Liver (tissue), 9 donors: Measurements from ENCODE around the gene MORF4L1. TPM values are rescaled to one million over a fixed set of nuclear protein-coding genes. Genes with fewer than 3 reads are reported as not detected.

Source experiments
- DNase-seq: peaks from one replicate; pipeline ENCODE4 v3.0.0-alpha.2; 2017; ENCODE audit warnings: low spot score
- H3K27ac ChIP-seq, 2 donors: one replicate each; pipeline ENCODE4 v1.7.0; 2013; ENCODE audit warnings: inconsistent platforms in 2 of 2, low read length in 2 of 2, control low read depth in 1 of 2, low read depth in 1 of 2, mild to moderate bottlenecking in 1 of 2
- H3K27me3 ChIP-seq, 4 donors: one replicate each; pipeline versions ENCODE4 v1.6.1 to v1.7.0; 2013; ENCODE audit warnings: low read length in 3 of 4, inconsistent platforms in 1 of 4, mild to moderate bottlenecking in 1 of 4, moderate library complexity in 1 of 4; ENCODE audit not compliant: control insufficient read depth in 4 of 4, insufficient read depth in 4 of 4
- H3K36me3 ChIP-seq, 4 donors: one replicate each; pipeline versions ENCODE4 v1.6.1 to v1.7.0; 2013; ENCODE audit warnings: low read length in 3 of 4, mild to moderate bottlenecking in 3 of 4, low read depth in 1 of 4, moderate library complexity in 1 of 4; ENCODE audit not compliant: control insufficient read depth in 4 of 4, insufficient read depth in 3 of 4
- H3K4me1 ChIP-seq, 4 donors: one replicate each; pipeline versions ENCODE4 v1.6.1 to v1.7.0; 2013; ENCODE audit warnings: low read length in 3 of 4, mild to moderate bottlenecking in 3 of 4, moderate library complexity in 1 of 4; ENCODE audit not compliant: control insufficient read depth in 4 of 4, insufficient read depth in 4 of 4
- H3K4me3 ChIP-seq, 3 donors: one replicate each; pipeline versions ENCODE4 v1.6.1 to v1.7.0; 2013; ENCODE audit warnings: low read length in 3 of 3, control low read depth in 1 of 3, low read depth in 1 of 3, mild to moderate bottlenecking in 1 of 3
- H3K9ac ChIP-seq, 2 donors: one replicate each; pipeline ENCODE4 v1.7.0; 2013; ENCODE audit warnings: low read length in 2 of 2, mild to moderate bottlenecking in 2 of 2, moderate library complexity in 2 of 2, control low read depth in 1 of 2, low read depth in 1 of 2
- H3K9me3 ChIP-seq, 4 donors: one replicate each; pipeline versions ENCODE4 v1.6.1 to v1.7.0; 2013; ENCODE audit warnings: low read length in 3 of 4; ENCODE audit not compliant: control insufficient read depth in 4 of 4
- CTCF ChIP-seq: fragments of 150-350 bp; IDR thresholded peaks from 2 replicates; pipeline ENCODE4 v1.5.1; 2017; ENCODE audit warnings: improper control_type of control experiment, low read depth, low read length; ENCODE audit not compliant: missing input control
- EGR1 ChIP-seq, 2 donors: IDR thresholded peaks; 2 replicates each; pipeline ENCODE4 v1.6.1; 2016 to 2018; ENCODE audit warnings: antibody characterized with exemption in 2 of 2, low read depth in 2 of 2
- FOXA2 ChIP-seq: IDR thresholded peaks from 2 replicates; pipeline ENCODE4 v1.6.1; 2016; ENCODE audit warnings: antibody characterized with exemption
- GABPA ChIP-seq, 2 donors: IDR thresholded peaks in 1 of 2; conservative IDR thresholded peaks in 1 of 2; 2 replicates each; pipeline ENCODE4 v1.6.1; 2016; ENCODE audit warnings: antibody characterized with exemption in 2 of 2, mild to moderate bottlenecking in 1 of 2, moderate library complexity in 1 of 2
- HNF4A ChIP-seq, 2 donors: conservative IDR thresholded peaks; 2 replicates each; pipeline ENCODE4 v1.6.1; 2016; ENCODE audit warnings: antibody characterized with exemption in 2 of 2, mild to moderate bottlenecking in 2 of 2
- HNF4G ChIP-seq: IDR thresholded peaks from 2 replicates; pipeline ENCODE4 v1.6.1; 2016; ENCODE audit warnings: antibody characterized with exemption
- JUND ChIP-seq, 2 donors: IDR thresholded peaks; 2 replicates each; pipeline ENCODE4 v1.6.1; 2016; ENCODE audit warnings: antibody characterized with exemption in 2 of 2
- REST ChIP-seq: IDR thresholded peaks from 2 replicates; pipeline ENCODE4 v1.6.1; 2016; ENCODE audit warnings: antibody characterized with exemption, mild to moderate bottlenecking
- RXRA ChIP-seq, 2 donors: IDR thresholded peaks; 2 replicates each; pipeline ENCODE4 v1.6.1; 2017 to 2018; ENCODE audit warnings: antibody characterized with exemption in 2 of 2, mild to moderate bottlenecking in 1 of 2
- SP1 ChIP-seq: IDR thresholded peaks from 2 replicates; pipeline ENCODE4 v1.6.1; 2018; ENCODE audit warnings: antibody characterized with exemption, mild to moderate bottlenecking
- TAF1 ChIP-seq: conservative IDR thresholded peaks from 2 replicates; pipeline ENCODE4 v1.6.1; 2016; ENCODE audit warnings: antibody characterized with exemption, mild to moderate bottlenecking
- YY1 ChIP-seq: IDR thresholded peaks from 2 replicates; pipeline ENCODE4 v1.6.1; 2016; ENCODE audit warnings: antibody characterized with exemption, mild to moderate bottlenecking
- ZBTB33 ChIP-seq: IDR thresholded peaks from 2 replicates; pipeline ENCODE4 v1.6.1; 2016; ENCODE audit warnings: antibody characterized with exemption
- WGBS: extraction: QIAGEN DNeasy Blood & Tissue Kit; methylation state at CpG from one replicate; pipeline ENCODE4 v1.1.7; 2013; 5-methylcytosine and 5-hydroxymethylcytosine counted together
- polyA plus RNA-seq, 2 donors: library from polyadenylated mRNA; stranded (reverse) in 1 of 2; unstranded in 1 of 2; fragments of 200-250 nt in 1 of 2; fragments of >200 nt in 1 of 2; fragmentation: Nextera tagmentation in 1 of 2; extraction: Ambion mirVana in 1 of 2; gene quantifications; one replicate each; pipeline versions ENCODE4 v1.2.1 to v1.2.3, GENCODE V29; 2013 to 2015
- total RNA-seq, 2 donors: library from RNA; depleted of rRNA; stranded (reverse); fragments of >200 nt; gene quantifications; one replicate each; pipeline ENCODE4 v1.2.3, GENCODE V29; 2014
- TF ChIP-seq, protein P1 (sequence below): IDR thresholded peaks from 2 replicates; pipeline ENCODE4 v1.6.1; 2016; ENCODE audit warnings: antibody characterized with exemption
- donor health status: healthy.
- donor health status: healthy.
- donor health status: healthy.
- donor health status: healthy.
- donor health status: healthy.

The MORF4L1 gene
- total and polyA plus RNA-seq, 4 donors, result 67.5 to 134 (median 123) TPM

DNA sequence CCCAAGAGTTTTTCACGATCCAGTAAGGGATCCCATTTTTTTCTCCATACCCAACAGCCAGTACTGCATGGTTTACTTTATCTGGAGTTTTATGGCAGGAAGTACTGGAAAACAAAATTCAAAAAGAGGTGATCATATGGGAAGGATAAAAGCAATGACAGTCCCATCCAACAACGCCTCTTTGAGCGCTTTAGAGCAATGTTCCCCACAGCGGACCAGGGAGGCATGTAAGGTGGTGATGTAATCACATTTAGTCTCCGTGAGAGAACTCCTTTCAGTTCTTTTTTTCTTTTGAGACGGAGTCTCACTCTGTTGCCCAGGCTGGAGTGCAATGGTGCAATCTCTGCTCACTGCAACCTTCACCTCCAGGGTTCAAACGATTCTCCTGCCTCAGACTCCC is 50.3 kb downstream of the MORF4L1 start:
- DNase-seq, result no peak
- Histone ChIP-seq H3K4me1 (no peaks in the 10 kb centered on the region), H3K9me3 (no peaks in the 10 kb centered on the region), H3K27ac (no peak overlapping the region), H3K27me3 (no peaks in the 10 kb centered on the region), H3K36me3 (peaks cover 16 to 63% (median 38%) of the 10 kb centered on the region in 4 donors), H3K9ac (no peak overlapping the region), H3K4me3 (no peak overlapping the region)
- no peak for TF ChIP-seq SP1
- TF ChIP-seq FOXA2, result no peak
- TF ChIP-seq RXRA (IDR thresholded peaks at IDR 0.05), result no peak
- no peak for TF ChIP-seq REST
- TF ChIP-seq HNF4G, result no peak
- TF ChIP-seq CTCF, result no peak
- no peak for TF ChIP-seq JUND (IDR thresholded peaks at IDR 0.05)
- TF ChIP-seq YY1, result no peak
- TF ChIP-seq HNF4A (conservative IDR thresholded peaks at IDR 0.05), result no peak
- TF ChIP-seq ZBTB33, result no peak
- TF ChIP-seq GABPA (IDR thresholded peaks at IDR 0.05 in 1 of 2, conservative IDR thresholded peaks at IDR 0.05 in 1 of 2), result no peak
- no peak for TF ChIP-seq EGR1 (IDR thresholded peaks at IDR 0.05; ENCODE audit: low read depth in 2 of 2)
- TF ChIP-seq, protein P1, sequence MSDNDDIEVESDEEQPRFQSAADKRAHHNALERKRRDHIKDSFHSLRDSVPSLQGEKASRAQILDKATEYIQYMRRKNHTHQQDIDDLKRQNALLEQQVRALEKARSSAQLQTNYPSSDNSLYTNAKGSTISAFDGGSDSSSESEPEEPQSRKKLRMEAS, result no peak
- 89% methylated on average over 7 of the region's 7 CpGs for WGBS

DNA sequence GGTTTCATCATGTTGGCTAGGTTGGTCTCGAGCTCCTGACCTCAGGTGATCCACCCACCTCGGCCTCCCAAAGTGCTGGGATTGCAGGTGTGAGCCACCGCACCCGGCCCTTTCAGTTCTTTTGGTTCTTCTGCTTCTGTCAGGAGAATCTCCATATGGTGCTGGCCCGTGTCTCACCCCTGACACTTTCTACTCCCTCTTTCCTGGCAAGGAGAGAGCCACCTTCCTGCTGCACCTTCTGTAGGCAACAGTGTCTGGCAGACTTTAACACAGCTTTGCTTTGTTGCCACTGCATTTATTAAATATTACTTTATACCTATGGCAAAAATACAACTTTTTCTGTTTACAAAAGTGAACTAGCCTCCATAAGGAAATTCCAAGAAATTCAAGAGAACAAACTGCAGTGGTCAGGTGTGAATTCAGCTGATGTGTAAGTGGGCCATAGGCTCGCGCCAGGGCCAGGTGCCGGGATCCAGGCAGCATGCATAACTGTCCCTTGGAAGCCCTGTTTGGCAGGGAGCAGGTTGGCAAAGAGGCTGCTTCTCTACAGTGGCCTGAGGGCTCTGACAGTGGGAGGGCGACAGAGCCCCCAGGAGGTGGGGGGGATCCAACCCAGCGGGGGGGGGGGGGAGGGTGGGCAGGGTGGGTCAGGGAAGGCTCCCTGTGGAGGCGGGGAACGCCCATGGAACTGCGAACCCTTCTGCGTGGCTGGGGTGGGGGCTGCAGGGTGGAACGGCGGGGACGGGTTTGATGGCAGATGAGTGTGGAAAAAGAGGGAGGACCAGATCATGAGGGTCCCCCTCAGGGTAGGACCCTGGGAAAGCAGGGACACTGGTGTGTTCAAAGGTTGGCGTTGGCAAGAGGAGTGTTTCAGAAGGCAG is 51.0 kb downstream of the MORF4L1 start:
- no peaks in the 10 kb centered on the region for H3K9me3 ChIP-seq
- no peak for DNase-seq
- 95% methylated on average over 18 of the region's 18 CpGs for WGBS
- no peak overlapping the region for H3K27ac ChIP-seq
- no peak overlapping the region for H3K4me3 ChIP-seq
- TF ChIP-seq ZBTB33 (no peak), RXRA (IDR thresholded peaks at IDR 0.05) (no peak), TAF1 (no peak), HNF4A (conservative IDR thresholded peaks at IDR 0.05) (no peak), CTCF (no peak)
- H3K9ac ChIP-seq, result no peak overlapping the region
- H3K36me3 ChIP-seq, result peaks cover 16 to 62% (median 38%) of the 10 kb centered on the region in 4 donors
- no peaks in the 10 kb centered on the region for H3K27me3 ChIP-seq
- no peaks in the 10 kb centered on the region for H3K4me1 ChIP-seq
